NCI-H2081 treated with DMSO at 0.1 percent for 48 hours (cell line): ENCODE results near the gene RASA2.
"Not testable (repeated sequence)": the region's sequence is repeated elsewhere in the genome, so short reads cannot be mapped to it uniquely, and the experiment has no call there.

Experiments used
- DNase-seq: peaks from one replicate; lab custom pipeline; 2025; lab: John Stamatoyannopoulos, UW

Gene RASA2

GRCh38 chr3:141457624-141458236 lies 29.1 kb upstream of the RASA2 start:
- no peak for DNase-seq

GRCh38 chr3:141459008-141459407 lies 27.8 kb upstream of the RASA2 start:
- DNase-seq = no peak

DNA sequence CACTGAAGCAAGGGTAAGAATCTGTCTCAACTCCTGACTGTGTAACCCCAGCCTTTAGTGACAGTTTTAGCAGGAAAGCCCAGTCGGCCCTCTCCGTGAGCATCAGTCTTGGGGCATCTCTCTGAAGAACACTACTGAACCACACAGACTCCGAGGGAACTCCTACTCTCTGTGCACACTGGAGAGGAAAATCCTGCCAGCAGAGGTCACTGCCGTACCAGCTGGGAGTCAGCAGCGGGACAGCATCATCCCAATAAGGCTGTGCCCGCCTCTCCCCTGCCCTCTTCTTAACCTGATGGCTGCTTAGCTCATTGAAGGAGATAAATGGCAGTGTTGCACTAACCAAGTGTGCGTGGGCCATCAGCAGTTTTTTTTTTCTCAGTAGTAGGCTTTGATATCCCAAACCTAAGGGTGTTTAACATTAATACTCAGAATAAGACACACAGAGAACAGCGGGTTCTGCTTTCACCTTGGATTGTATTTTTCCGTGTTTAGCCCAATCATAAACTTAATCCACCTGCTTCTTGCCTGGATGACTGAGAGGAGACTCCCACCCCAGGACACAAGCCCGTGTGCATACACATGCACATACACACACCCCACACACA lies 26.6 kb upstream of the RASA2 start:
- peak; percentile 59 for DNase-seq

DNA sequence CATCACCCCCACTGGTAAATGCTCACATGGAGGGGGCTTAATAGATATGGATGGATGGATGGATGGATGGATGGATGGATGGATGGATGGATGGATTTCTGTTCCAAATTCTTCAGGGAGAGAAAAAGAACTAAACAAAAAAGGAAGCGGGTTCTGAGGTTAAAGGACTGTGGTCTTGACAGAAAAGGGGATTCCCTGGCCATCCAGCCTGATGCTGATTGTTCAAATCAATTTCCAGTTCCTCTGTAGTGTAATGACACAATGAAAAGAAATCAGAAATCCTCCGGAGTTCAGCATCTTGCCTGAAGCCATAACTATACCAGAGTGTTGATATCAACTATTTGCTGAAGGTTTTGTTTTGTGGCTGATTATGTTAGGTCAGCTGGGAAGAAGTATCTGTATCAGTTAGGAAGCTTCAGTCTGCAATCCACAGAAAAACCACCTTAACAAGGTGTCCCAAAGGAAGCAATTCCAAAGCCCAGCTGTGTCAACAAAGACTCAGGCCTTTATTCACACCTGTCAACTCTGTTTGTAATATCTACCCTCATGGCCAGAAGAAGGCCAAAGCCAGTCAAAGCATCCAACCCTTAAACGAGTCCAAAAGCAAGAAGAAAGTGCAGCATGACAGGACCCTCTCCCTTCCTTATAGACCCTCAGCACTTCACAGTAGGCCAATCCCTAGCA lies 24.5 kb upstream of the RASA2 start:
- no peak for DNase-seq

- no peak for DNase-seq
Observed at GRCh38 chr3:141465221-141465620, 21.6 kb upstream of the RASA2 start.

- DNase-seq = no peak
Observed at GRCh38 chr3:141466633-141467169, 20.1 kb upstream of the RASA2 start.

DNA sequence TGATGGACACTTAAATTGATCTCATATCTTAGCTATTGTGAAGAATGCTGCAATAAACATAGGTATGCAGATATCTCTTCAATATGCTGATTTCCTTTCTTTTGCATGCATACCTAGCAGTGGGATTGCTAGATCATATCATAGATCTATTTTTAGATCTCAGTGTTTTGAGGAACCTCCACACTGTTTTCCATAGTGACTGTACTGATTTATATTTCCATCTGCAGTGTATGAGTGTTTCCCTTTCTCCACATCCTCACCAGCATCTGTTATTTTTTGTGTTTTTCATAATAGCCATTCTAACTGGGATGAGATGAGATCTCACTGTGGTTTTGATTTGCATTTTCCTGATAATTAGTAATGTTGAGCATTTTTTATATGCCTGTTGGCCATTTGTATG lies 17.1 kb upstream of the RASA2 start:
- DNase-seq = no peak

GRCh38 chr3:141471160-141471559 lies 15.7 kb upstream of the RASA2 start:
- DNase-seq = no peak

DNA sequence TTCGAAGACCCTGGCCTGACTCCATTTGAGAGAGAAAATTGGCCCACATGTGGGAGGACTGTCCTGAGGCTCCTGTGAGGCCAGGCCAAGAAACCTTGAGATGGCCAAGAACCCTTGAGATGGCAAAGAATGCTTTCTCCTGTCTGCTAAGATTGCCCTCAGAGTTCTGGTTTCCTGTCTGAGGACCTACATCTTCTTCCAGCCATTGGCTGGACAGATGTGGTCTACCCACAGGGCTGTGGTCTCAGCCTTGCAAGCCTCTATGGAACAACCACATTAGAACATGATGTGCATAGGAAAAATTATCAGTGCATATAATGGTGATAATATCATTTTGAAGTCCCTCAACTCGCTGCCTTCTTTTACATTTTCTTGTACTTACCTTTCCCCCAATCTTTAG lies 10.8 kb upstream of the RASA2 start:
- no peak for DNase-seq

GRCh38 chr3:141477224-141477623 lies 9.6 kb upstream of the RASA2 start:
- no peak for DNase-seq

GRCh38 chr3:141478139-141478538 lies 8.7 kb upstream of the RASA2 start:
- no peak for DNase-seq

DNA sequence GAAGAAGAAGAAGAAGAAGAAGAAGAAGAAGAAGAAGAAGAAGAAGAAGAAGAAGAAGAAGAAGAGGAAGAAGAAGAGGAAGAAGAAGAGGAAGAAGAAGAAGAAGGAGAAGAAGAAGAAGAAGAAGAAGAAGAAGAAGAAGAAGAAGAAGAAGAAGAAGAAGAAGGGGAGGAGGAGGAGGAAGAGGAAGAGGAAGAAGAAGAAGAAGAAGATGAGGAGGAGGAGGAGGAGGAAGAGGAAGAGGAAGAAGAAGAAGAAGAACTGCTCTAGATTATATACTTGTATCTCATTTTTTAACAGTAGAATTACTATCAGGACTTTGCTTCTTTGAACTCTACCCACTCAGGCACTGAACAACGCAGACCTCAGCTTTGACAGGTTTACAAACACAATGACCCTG lies 8.0 kb upstream of the RASA2 start:
- not testable (repeated sequence) for DNase-seq

- DNase-seq = no peak
Observed at GRCh38 chr3:141482245-141482922, 4.4 kb upstream of the RASA2 start.

- DNase-seq = no peak
Observed at GRCh38 chr3:141484701-141485287, 2.0 kb upstream of the RASA2 start.

DNA sequence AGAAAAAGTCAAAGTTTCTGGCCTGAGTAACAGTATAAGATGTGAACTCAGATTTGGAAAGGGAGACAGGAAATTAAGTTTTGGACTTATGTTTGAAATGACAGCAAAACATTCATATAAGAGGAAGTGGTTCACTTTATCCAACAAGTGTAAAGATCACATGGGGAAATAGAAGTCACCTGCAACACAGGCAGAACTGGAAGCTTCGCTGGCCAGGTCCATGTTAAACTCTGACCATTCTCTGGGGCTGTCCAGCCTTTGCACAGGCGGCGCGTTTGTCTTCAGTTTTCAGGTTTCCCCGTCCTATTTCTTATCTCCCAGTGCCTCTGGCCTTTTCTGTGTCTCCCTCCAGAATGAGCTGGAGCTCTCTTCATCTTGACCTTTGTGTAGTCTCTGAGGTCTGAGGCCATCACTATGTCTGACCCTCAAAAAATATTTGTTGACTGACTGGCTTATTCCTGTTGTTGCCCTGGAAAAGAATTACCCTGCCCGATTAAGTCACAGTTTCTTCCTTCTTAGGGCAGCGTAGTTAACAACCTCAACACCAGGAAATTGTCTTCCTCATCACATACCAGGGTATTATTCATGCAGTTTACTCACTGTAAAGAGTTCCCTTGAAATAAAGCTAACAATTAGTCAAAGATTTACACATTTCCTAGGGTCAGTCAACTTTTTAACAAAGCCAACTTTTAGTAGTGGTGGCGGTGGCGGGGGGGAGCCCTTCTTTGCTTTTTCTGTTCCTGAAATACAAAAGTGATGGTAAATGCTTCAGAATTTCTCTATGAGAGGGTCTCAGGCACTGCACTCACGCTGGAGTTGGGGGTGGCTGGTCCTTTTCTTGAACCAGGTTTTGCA lies 959 bp upstream of the RASA2 start:
- no peak for DNase-seq

DNA sequence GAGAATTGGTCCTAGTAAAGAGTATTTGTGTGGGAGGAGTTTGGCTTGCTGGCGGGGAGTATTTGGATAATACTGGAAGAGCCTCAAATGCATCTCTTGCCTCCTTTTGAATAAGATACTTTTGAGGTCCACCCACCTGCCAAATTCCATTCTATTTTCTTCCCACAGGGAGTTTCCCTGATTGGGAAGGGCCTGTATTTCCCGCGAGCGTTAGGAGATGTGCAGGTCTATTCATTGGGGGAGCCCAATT lies 406 bp upstream of the RASA2 start:
- DNase-seq = no peak

GRCh38 chr3:141487521-141488252 lies 860 bp downstream of the RASA2 start:
- DNase-seq = peak; percentile 80

DNA sequence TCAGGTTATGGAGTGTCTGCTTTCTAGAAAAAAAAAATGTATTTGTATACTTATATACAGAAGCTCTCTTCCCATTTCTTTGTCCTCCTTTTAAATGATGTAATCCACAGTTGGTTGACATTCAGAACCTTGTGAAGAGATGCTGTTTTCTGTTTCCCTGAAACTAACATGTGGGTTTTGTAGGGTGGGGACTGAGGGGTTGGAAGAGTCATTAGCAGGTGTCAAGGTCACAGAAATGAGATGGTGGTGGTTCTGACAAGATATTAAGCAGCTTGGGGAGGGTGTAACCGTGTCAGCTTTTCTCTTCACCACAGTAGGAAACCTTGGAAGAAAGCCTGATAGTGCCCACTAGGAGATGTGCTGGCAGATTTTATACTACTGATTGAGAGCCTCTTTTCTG lies 2.4 kb downstream of the RASA2 start:
- DNase-seq = no peak

DNA sequence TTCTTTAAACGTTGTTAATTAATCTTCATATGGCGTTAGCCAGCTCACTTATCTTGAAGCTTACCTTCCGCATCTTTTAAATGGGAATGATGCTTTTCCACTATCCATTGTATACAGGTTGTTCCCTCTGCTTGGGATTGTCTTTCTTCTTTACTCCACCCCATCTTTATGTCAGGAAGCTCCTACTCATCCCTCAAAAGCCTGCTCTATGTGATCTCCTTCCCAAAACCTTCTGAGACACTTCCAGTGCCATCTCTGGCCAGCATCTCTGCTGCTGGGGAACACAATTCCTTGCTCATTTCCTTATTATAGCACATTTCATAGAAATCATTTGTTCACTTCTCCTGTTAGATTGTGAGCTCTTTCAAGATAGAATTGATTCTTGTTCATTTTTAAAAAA lies 4.3 kb downstream of the RASA2 start:
- DNase-seq = no peak

DNA sequence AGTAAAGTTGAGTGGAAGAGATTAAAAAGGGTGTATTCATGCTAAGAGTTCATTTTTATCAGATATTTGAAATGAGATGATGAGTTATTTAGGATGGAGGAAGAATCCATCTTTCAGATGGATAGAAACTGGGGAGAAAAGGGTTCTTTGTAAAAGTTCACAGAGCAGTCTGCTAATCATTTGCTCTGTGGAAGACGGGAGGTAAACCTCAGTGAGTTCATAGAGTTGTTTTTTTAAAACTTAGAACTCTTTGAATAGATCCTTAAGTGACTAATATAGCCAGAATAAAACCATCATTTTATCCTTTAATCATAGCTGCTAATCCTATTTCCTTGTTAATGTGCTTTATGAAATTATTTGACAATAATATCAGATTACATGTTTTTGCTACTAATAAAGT lies 5.1 kb downstream of the RASA2 start:
- DNase-seq = no peak

GRCh38 chr3:141493184-141493583 lies 6.4 kb downstream of the RASA2 start:
- DNase-seq = no peak
